ENCODE results near the gene BCKDK.

GRCh38 chr16:31063843-31064611 lies 44.2 kb upstream of the BCKDK start:
- TF ChIP-seq POLR2AphosphoS5 (IDR thresholded peaks at IDR 0.05; ENCODE audit: low read depth, low read length) (no peak), CTCF (IDR thresholded peaks at IDR 0.05) (no peak), SIN3A (IDR thresholded peaks at IDR 0.05; ENCODE audit: borderline replicate concordance, insufficient read depth, low read depth, low read length) (no peak)
